H1 (cell line): ENCODE results near the gene ASXL1.

Experiments used
- CEBPB ChIP-seq: IDR thresholded peaks from 2 replicates; pipeline ENCODE4 v1.6.1; 2012; ENCODE audit warnings: low read depth, low read length
- GABPA ChIP-seq: IDR thresholded peaks from 2 replicates; pipeline ENCODE4 v1.6.1; 2011; ENCODE audit warnings: mild to moderate bottlenecking, low read length, moderate library complexity, borderline replicate concordance; ENCODE audit not compliant: insufficient read depth
- HDAC2 ChIP-seq, 2 experiments: fragments of 300-600 bp in 1 of 2; sonication (generic) in 1 of 2; IDR thresholded peaks; 2 replicates each; pipeline ENCODE4 v1.6.1; 2011 to 2012; ENCODE audit warnings: low read depth in 2 of 2, low read length in 2 of 2, mild to moderate bottlenecking in 2 of 2, moderate library complexity in 2 of 2, borderline replicate concordance in 1 of 2, inconsistent platforms in 1 of 2
- RBBP5 ChIP-seq: IDR thresholded peaks from 2 replicates; pipeline ENCODE4 v1.7.1; 2012; ENCODE audit warnings: low read depth, mild to moderate bottlenecking, inconsistent platforms, low read length, moderate library complexity, borderline replicate concordance
- ZNF274 ChIP-seq: IDR thresholded peaks from 2 replicates; pipeline ENCODE4 v1.7.0; 2012; ENCODE audit warnings: low read length, borderline replicate concordance; ENCODE audit errors: extremely low read depth
- TF ChIP-seq, protein P1 (sequence below), 3 experiments: IDR thresholded peaks; 1 replicate in 2 of 3; 2 replicates in 1 of 3; pipeline versions ENCODE4 v1.5.1 to v1.6.1; 2011; ENCODE audit warnings: low read length in 3 of 3, mild to moderate bottlenecking in 3 of 3, inconsistent platforms in 2 of 3, low read depth in 1 of 3, moderate library complexity in 1 of 3; ENCODE audit not compliant: insufficient read depth in 1 of 3; ENCODE audit errors: control extremely low read depth in 1 of 3
- TF ChIP-seq, protein P2 (sequence below): IDR thresholded peaks from 2 replicates; pipeline ENCODE4 v1.6.1; 2012; ENCODE audit warnings: inconsistent platforms

DNA sequence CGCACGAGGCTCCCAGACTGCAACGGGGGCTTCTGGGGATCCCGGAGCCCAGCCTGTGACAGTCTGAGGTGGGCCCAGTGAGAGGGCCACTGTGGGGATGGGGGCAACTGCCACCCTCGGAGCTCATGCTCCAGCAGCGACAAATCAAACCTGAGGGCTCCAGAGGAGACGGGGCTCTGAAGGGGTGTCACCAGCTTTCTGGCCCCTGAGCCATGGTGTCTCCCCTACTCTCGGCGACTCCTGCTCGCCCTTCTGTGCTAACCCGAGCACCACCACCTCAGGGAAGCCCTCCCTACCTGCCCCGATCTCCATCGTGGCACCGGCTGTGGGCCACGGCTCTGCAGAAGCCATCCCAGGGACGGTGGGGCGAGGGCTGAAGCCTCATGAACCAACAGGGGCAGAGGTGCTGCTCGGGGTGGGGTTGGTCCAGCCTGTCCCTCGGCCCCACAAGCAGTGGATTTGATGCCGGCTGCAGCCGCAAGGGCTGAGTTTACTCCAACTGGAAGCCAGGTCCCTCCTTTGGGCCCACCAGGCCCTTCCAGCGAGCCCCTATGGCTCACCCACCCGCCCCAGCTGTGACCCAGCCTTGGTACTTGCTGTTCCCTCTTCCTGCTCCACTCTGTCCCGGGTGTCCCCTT is 102.7 kb downstream of the ASXL1 start:
- TF ChIP-seq HDAC2 (IDR thresholded peaks at IDR 0.05; ENCODE audit: borderline replicate concordance in 1 of 2, low read depth in 2 of 2, low read length in 2 of 2) (no peak), RBBP5 (no peak), GABPA (no peak), CEBPB (no peak), ZNF274 (no peak)
- TF ChIP-seq, protein P1, sequence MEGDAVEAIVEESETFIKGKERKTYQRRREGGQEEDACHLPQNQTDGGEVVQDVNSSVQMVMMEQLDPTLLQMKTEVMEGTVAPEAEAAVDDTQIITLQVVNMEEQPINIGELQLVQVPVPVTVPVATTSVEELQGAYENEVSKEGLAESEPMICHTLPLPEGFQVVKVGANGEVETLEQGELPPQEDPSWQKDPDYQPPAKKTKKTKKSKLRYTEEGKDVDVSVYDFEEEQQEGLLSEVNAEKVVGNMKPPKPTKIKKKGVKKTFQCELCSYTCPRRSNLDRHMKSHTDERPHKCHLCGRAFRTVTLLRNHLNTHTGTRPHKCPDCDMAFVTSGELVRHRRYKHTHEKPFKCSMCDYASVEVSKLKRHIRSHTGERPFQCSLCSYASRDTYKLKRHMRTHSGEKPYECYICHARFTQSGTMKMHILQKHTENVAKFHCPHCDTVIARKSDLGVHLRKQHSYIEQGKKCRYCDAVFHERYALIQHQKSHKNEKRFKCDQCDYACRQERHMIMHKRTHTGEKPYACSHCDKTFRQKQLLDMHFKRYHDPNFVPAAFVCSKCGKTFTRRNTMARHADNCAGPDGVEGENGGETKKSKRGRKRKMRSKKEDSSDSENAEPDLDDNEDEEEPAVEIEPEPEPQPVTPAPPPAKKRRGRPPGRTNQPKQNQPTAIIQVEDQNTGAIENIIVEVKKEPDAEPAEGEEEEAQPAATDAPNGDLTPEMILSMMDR (IDR thresholded peaks at IDR 0.05; ENCODE audit: control extremely low read depth in 1 of 3, insufficient read depth in 1 of 3, low read depth in 1 of 3, low read length in 3 of 3): no peak
- TF ChIP-seq, protein P2, sequence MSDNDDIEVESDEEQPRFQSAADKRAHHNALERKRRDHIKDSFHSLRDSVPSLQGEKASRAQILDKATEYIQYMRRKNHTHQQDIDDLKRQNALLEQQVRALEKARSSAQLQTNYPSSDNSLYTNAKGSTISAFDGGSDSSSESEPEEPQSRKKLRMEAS: no peak
